HFFc6 (cell line): ENCODE data around the gene FCGR3A. TPM values are rescaled to one million over a fixed set of nuclear protein-coding genes. Genes with fewer than 3 reads are reported as not detected.
"Not testable (repeated sequence)": the region's sequence is repeated elsewhere in the genome, so short reads cannot be mapped to it uniquely, and the experiment has no call there.

ENCODE experiments used
- DNase-seq: peaks from one replicate; pipeline ENCODE4 v3.0.0-alpha.2; 2018
- H3K27ac Mint-ChIP-seq: 2 replicates; pipeline ENCODE4 v1.8.0; 2020; ENCODE audit warnings: mild to moderate bottlenecking, mixed read lengths
- H3K27me3 Mint-ChIP-seq: 2 replicates; pipeline ENCODE4 v1.8.0; 2021; ENCODE audit warnings: mild to moderate bottlenecking, moderate library complexity, mixed read lengths; ENCODE audit not compliant: insufficient read depth
- H3K36me3 Mint-ChIP-seq: 2 replicates; pipeline ENCODE4 v1.8.0; 2021; ENCODE audit warnings: low read depth, mixed read lengths
- H3K4me1 Mint-ChIP-seq: 2 replicates; pipeline ENCODE4 v1.8.0; 2020; ENCODE audit warnings: low read depth, mixed read lengths
- H3K4me3 Mint-ChIP-seq: 2 replicates; pipeline ENCODE4 v1.8.0; 2020; ENCODE audit warnings: mild to moderate bottlenecking, moderate library complexity, mixed read lengths
- H3K9me3 Mint-ChIP-seq: 2 replicates; pipeline ENCODE4 v1.8.0; 2020; ENCODE audit warnings: mild to moderate bottlenecking, mixed read lengths
- CTCF ChIP-seq: fragments of 200-600 bp; sonication (generic); IDR thresholded peaks from 2 replicates; pipeline ENCODE4 v1.5.0; 2021; ENCODE audit warnings: antibody characterized with exemption, mild to moderate bottlenecking
- total RNA-seq, 6 experiments: library from RNA; stranded (reverse); fragmentation: NEBNext Ultra II Directional; extraction: Animal tissue kit (Norgen Biotek cat#: 25700); gene quantifications; 2 replicates in 1 of 6; 3 replicates in 5 of 6; pipeline ENCODE4 v1.2.3, GENCODE V29; 2021

The FCGR3A gene
- total RNA-seq, 6 experiments from 2014 or later = not detected

DNA sequence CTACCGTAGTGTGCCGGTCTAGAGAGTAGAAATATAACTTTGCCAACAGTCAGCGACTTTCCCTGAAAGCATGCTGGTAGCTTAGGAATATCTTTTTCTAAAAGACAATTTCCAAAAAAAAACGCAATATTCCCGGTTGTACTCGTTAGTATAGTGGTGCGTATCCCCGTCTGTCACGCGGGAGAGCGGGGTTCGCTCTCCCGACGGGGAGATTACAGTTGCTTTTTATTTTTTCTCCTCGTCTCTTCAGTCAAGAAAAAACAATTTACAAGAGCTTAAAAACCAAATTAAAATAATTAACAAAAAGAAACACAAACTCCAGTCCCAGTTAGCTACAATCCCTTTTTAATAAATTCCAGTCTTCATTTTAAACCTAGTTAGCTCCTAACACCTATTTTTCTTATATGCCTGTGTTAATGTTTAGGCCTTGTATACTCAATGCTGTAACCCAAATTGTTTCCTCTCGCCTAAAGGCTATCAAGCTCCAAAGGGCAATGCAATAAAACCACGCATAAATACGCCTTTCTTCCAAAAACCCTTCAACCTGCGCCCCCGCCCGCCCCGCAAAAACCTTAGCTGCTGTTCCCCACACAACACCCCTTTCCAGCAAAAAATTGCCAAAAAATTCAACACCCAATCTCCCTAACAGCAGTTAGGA, 17.5 kb downstream of the FCGR3A start:
- peaks cover 17% of the 10 kb centered on the region for H3K4me1 Mint-ChIP-seq
- peak overlapping the region; percentile 95 for H3K4me3 Mint-ChIP-seq
- H3K9me3 Mint-ChIP-seq = no peaks in the 10 kb centered on the region; the same call in 1 of the 2 replicates
- peak overlapping the region; percentile 6; the same call in 1 of the 2 replicates for H3K27ac Mint-ChIP-seq
- DNase-seq = no peak
- H3K36me3 Mint-ChIP-seq = peaks cover 4% of the 10 kb centered on the region; the same call in 1 of the 2 replicates
- no peak for TF ChIP-seq CTCF
- peaks cover 9% of the 10 kb centered on the region for H3K27me3 Mint-ChIP-seq

- Mint-ChIP-seq H3K27ac (peak overlapping the region; percentile 85), H3K4me3 (peak overlapping the region; percentile 95), H3K4me1 (peaks cover 17% of the 10 kb centered on the region)
- not testable (repeated sequence) for H3K36me3 Mint-ChIP-seq, H3K9me3 Mint-ChIP-seq, H3K27me3 Mint-ChIP-seq
- peak; percentile 95 for DNase-seq
Observed at GRCh38 chr1:161530671-161531641, 18.7 kb downstream of the FCGR3A start.

DNA sequence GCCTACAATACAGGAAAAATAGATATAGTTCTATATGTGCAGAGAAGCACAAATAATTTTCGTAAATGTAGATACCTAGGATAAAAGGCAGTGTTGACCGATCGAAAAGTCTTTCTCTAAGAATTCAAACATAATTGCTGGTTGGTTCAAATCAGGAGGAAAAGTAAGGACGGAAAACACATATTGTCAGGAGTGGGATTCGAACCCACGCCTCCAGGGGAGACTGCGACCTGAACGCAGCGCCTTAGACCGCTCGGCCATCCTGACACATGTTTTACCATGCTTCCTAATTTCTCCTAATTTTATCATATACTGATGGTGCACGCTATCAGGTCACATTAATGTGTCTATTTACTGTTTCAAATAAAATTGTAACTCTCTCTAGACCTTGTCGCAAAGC, 19.5 kb downstream of the FCGR3A start:
- peak overlapping the region; percentile 85 for H3K27ac Mint-ChIP-seq
- H3K9me3 Mint-ChIP-seq, H3K27me3 Mint-ChIP-seq, H3K36me3 Mint-ChIP-seq: not testable (repeated sequence)
- H3K4me1 Mint-ChIP-seq = peaks cover 17% of the 10 kb centered on the region
- peak overlapping the region; percentile 95 for H3K4me3 Mint-ChIP-seq
- peak; percentile 80 for DNase-seq

- H3K27ac Mint-ChIP-seq, H3K36me3 Mint-ChIP-seq, H3K9me3 Mint-ChIP-seq, H3K27me3 Mint-ChIP-seq, DNase-seq: not testable (repeated sequence)
- Mint-ChIP-seq H3K4me1 (peaks cover 17% of the 10 kb centered on the region), H3K4me3 (peak overlapping the region; percentile 95)
Observed at GRCh38 chr1:161529463-161530104, 20.0 kb downstream of the FCGR3A start.

- H3K9me3 Mint-ChIP-seq, H3K4me3 Mint-ChIP-seq, H3K27ac Mint-ChIP-seq, DNase-seq, H3K36me3 Mint-ChIP-seq: not testable (repeated sequence)
- Mint-ChIP-seq H3K4me1 (peaks cover 17% of the 10 kb centered on the region), H3K27me3 (peaks cover 14% of the 10 kb centered on the region)
Observed at GRCh38 chr1:161528550-161528949, 21.1 kb downstream of the FCGR3A start.

- H3K36me3 Mint-ChIP-seq, DNase-seq, H3K4me1 Mint-ChIP-seq, H3K9me3 Mint-ChIP-seq, H3K4me3 Mint-ChIP-seq, H3K27ac Mint-ChIP-seq: not testable (repeated sequence)
- peaks cover 16% of the 10 kb centered on the region for H3K27me3 Mint-ChIP-seq
Observed at GRCh38 chr1:161525918-161526317, 23.7 kb downstream of the FCGR3A start.

- H3K9me3 Mint-ChIP-seq, DNase-seq, H3K27me3 Mint-ChIP-seq, H3K4me1 Mint-ChIP-seq, H3K27ac Mint-ChIP-seq, H3K36me3 Mint-ChIP-seq: not testable (repeated sequence)
- peak overlapping the region; percentile 77 for H3K4me3 Mint-ChIP-seq
Observed at GRCh38 chr1:161525321-161525720, 24.3 kb downstream of the FCGR3A start.

- not testable (repeated sequence) for H3K27me3 Mint-ChIP-seq, DNase-seq, H3K4me1 Mint-ChIP-seq, H3K27ac Mint-ChIP-seq, H3K36me3 Mint-ChIP-seq, H3K9me3 Mint-ChIP-seq
- peak overlapping the region; percentile 77 for H3K4me3 Mint-ChIP-seq
Observed at GRCh38 chr1:161524742-161525291, 24.8 kb downstream of the FCGR3A start.

DNA sequence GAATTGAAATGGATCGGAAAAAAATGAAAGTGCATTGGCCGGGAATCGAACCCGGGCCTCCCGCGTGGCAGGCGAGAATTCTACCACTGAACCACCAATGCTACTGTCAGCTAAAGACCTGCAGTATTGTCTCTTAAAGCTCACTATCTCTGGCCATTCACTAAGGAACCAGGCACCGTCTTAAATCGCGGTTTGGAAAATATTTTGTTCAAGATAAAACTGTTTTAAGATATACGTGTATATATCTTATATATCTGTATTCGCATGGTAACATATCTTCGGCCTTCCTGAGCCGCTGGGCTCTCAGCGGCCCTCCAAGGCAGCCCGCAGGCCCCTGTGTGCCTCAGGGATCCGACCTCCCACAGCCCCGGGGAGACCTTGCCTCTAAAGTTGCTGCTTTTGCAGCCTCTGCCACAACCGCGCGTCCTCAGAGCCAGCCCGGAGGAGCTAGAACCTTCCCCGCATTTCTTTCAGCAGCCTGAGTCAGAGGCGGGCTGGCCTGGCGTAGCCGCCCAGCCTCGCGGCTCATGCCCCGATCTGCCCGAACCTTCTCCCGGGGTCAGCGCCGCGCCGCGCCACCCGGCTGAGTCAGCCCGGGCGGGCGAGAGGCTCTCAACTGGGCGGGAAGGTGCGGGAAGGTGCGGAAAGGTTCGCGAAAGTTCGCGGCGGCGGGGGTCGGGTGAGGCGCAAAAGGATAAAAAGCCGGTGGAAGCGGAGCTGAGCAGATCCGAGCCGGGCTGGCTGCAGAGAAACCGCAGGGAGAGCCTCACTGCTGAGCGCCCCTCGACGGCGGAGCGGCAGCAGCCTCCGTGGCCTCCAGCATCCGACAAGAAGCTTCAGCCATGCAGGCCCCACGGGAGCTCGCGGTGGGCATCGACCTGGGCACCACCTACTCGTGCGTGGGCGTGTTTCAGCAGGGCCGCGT, 25.5 kb downstream of the FCGR3A start, which contains the start of gene HSPA6:
TSS of gene HSPA6 (plus strand) at position 724 of the 925 bp plus-strand sequence. CDS start at position 843, 119 bp downstream.
- Mint-ChIP-seq H3K27ac (peak within 1 kb of the TSS; percentile 87), H3K4me3 (peak within 1 kb of the TSS; percentile 87)
- H3K27me3 Mint-ChIP-seq, H3K4me1 Mint-ChIP-seq, H3K36me3 Mint-ChIP-seq, H3K9me3 Mint-ChIP-seq: not testable (repeated sequence)
- DNase-seq = peak; percentile 70

GRCh38 chr1:161523041-161523816, 26.4 kb downstream of the FCGR3A start:
- H3K36me3 Mint-ChIP-seq, H3K9me3 Mint-ChIP-seq, H3K27me3 Mint-ChIP-seq, H3K4me1 Mint-ChIP-seq, DNase-seq: not testable (repeated sequence)
- Mint-ChIP-seq H3K27ac (peak overlapping the region; percentile 87; the same call in 1 of the 2 replicates), H3K4me3 (peak overlapping the region; percentile 87)

GRCh38 chr1:161513953-161514352, 35.7 kb downstream of the FCGR3A start:
- H3K27ac Mint-ChIP-seq = peak overlapping the region; percentile 90
- H3K36me3 Mint-ChIP-seq, DNase-seq, H3K27me3 Mint-ChIP-seq, H3K9me3 Mint-ChIP-seq: not testable (repeated sequence)
- peak overlapping the region; percentile 36; the same call in 1 of the 2 replicates for H3K4me3 Mint-ChIP-seq
- H3K4me1 Mint-ChIP-seq = peaks cover 22% of the 10 kb centered on the region
